CD14-positive monocyte (primary cell): ENCODE data around the gene MYO7B. TPM values are rescaled to one million over a fixed set of nuclear protein-coding genes. Genes with fewer than 3 reads are reported as not detected.

ENCODE experiments used
- DNase-seq, 3 donors: peaks; one replicate each; pipeline ENCODE4 v3.0.0-alpha.2; 2011 to 2022
- H2AFZ ChIP-seq: 2 replicates; pipeline ENCODE4 v1.6.0; 2012; ENCODE audit warnings: mild to moderate bottlenecking, low read depth, low read length, inconsistent platforms; ENCODE audit not compliant: insufficient read depth, poor library complexity, severe bottlenecking
- H3K27ac ChIP-seq, 2 donors: 1 replicate in 1 of 2; 2 replicates in 1 of 2; pipeline ENCODE4 v1.5.1; 2012 to 2013; ENCODE audit warnings: low read length in 2 of 2, control low read depth in 1 of 2, inconsistent platforms in 1 of 2, low read depth in 1 of 2, mild to moderate bottlenecking in 1 of 2
- H3K27me3 ChIP-seq, 2 donors: one replicate each; pipeline versions ENCODE4 v1.6.0 to v1.6.1; 2011 to 2013; ENCODE audit warnings: low read length in 2 of 2; ENCODE audit not compliant: control insufficient read depth in 2 of 2, insufficient read depth in 2 of 2
- H3K36me3 ChIP-seq, 2 donors: replicated peaks in 1 of 2; 1 replicate in 1 of 2; 2 replicates in 1 of 2; pipeline versions ENCODE4 v1.5.1 to v1.6.1; 2012 to 2013; ENCODE audit warnings: low read length in 2 of 2, control low read depth in 1 of 2, inconsistent platforms in 1 of 2, mild to moderate bottlenecking in 1 of 2; ENCODE audit not compliant: insufficient read depth in 2 of 2, control insufficient read depth in 1 of 2
- H3K4me1 ChIP-seq, 2 donors: 1 replicate in 1 of 2; 2 replicates in 1 of 2; pipeline versions ENCODE4 v1.5.1 to v1.6.1; 2012 to 2013; ENCODE audit warnings: low read length in 2 of 2, control low read depth in 1 of 2, inconsistent platforms in 1 of 2, mild to moderate bottlenecking in 1 of 2, moderate library complexity in 1 of 2; ENCODE audit not compliant: insufficient read depth in 2 of 2, control insufficient read depth in 1 of 2
- H3K4me2 ChIP-seq: replicated peaks from 2 replicates; pipeline ENCODE3; 2012; ENCODE audit warnings: low read length, moderate library complexity, mild to moderate bottlenecking; ENCODE audit not compliant: poor library complexity, severe bottlenecking; ENCODE audit errors: extremely low read depth
- H3K4me3 ChIP-seq, 3 experiments: fragments of 200-600 bp in 1 of 3; sonication (generic) in 1 of 3; replicated peaks in 1 of 3; 1 replicate in 2 of 3; 2 replicates in 1 of 3; pipeline ENCODE4 v1.5.1; 2011 to 2013; ENCODE audit warnings: low read length in 3 of 3, mild to moderate bottlenecking in 3 of 3, control low read depth in 2 of 3, low read depth in 2 of 3, inconsistent platforms in 1 of 3, moderate library complexity in 1 of 3
- H3K79me2 ChIP-seq: 2 replicates; pipeline ENCODE4 v1.6.0; 2012; ENCODE audit warnings: mild to moderate bottlenecking, control low read depth, inconsistent platforms, low read length, moderate library complexity; ENCODE audit not compliant: insufficient read depth
- H3K9ac ChIP-seq: 2 replicates; pipeline ENCODE4 v1.6.0; 2017; ENCODE audit warnings: low read length, mild to moderate bottlenecking; ENCODE audit not compliant: insufficient read depth, poor library complexity, severe bottlenecking
- H3K9me3 ChIP-seq, 2 donors: replicated peaks in 1 of 2; 1 replicate in 1 of 2; 2 replicates in 1 of 2; pipeline versions ENCODE4 v1.5.1 to v1.6.1; 2012 to 2013; ENCODE audit warnings: low read length in 2 of 2, control low read depth in 1 of 2; ENCODE audit not compliant: control insufficient read depth in 1 of 2, insufficient read depth in 1 of 2
- H4K20me1 ChIP-seq: 2 replicates; pipeline ENCODE4 v1.6.0; 2012; ENCODE audit warnings: mild to moderate bottlenecking, low read length, control low read depth, moderate library complexity; ENCODE audit not compliant: insufficient read depth
- H3K27ac Mint-ChIP-seq, 7 donors: one replicate each; pipeline ENCODE4 v1.8.0; 2020; ENCODE audit warnings: mild to moderate bottlenecking in 7 of 7, mixed read lengths in 7 of 7, moderate library complexity in 6 of 7, inconsistent platforms in 2 of 7
- H3K27me3 Mint-ChIP-seq, 3 donors: one replicate each; pipeline ENCODE4 v1.8.0; 2021 to 2022; ENCODE audit warnings: low read depth in 3 of 3, mild to moderate bottlenecking in 3 of 3, mixed read lengths in 3 of 3, moderate library complexity in 3 of 3, inconsistent platforms in 1 of 3
- H3K36me3 Mint-ChIP-seq, 2 donors: one replicate each; pipeline ENCODE4 v1.8.0; 2020; ENCODE audit warnings: mixed read lengths in 2 of 2, inconsistent platforms in 1 of 2, mild to moderate bottlenecking in 1 of 2
- H3K4me1 Mint-ChIP-seq: one replicate; pipeline ENCODE4 v1.8.0; 2020; ENCODE audit warnings: mild to moderate bottlenecking, mixed read lengths
- H3K4me3 Mint-ChIP-seq, 2 donors: one replicate each; pipeline ENCODE4 v1.8.0; 2020; ENCODE audit warnings: mild to moderate bottlenecking in 2 of 2, mixed read lengths in 2 of 2, moderate library complexity in 1 of 2
- H3K9me3 Mint-ChIP-seq, 7 donors: one replicate each; pipeline ENCODE4 v1.8.0; 2020 to 2022; ENCODE audit warnings: mixed read lengths in 7 of 7, mild to moderate bottlenecking in 6 of 7, moderate library complexity in 6 of 7, inconsistent platforms in 2 of 7
- CTCF ChIP-seq: fragments of 200-600 bp; IDR thresholded peaks from one replicate; pipeline ENCODE4 v1.8.0; 2022; ENCODE audit warnings: antibody characterized with exemption, mild to moderate bottlenecking
- WGBS: methylation state at CpG from one replicate; pipeline ENCODE4 v1.1.5; 2013; ENCODE audit warnings: missing lambda C conversion rate; ENCODE audit not compliant: insufficient coverage; 5-methylcytosine and 5-hydroxymethylcytosine counted together
- intact Hi-C, 2 donors: fragments of 100-400 bp; cut with micrococcal nuclease; formaldehyde crosslinking; loops; one replicate each; pipeline versions ENCODE4 v1.15.0 to v1.15.1; 2023
- polyA plus RNA-seq, 3 donors: library from polyadenylated mRNA; depleted of rRNA in 1 of 3; unstranded in 2 of 3; stranded (reverse) in 1 of 3; fragments of 300-500 nt in 2 of 3; fragments of >200 nt in 1 of 3; fragmentation: Illumina TruSeq in 2 of 3; gene quantifications; 1 replicate in 2 of 3; 2 replicates in 1 of 3; pipeline ENCODE4 v1.2.3, GENCODE V29; 2012 to 2021

MYO7B gene
- polyA plus RNA-seq, 3 donors, result 7.3 to 9.8 (median 9.0) TPM

DNA sequence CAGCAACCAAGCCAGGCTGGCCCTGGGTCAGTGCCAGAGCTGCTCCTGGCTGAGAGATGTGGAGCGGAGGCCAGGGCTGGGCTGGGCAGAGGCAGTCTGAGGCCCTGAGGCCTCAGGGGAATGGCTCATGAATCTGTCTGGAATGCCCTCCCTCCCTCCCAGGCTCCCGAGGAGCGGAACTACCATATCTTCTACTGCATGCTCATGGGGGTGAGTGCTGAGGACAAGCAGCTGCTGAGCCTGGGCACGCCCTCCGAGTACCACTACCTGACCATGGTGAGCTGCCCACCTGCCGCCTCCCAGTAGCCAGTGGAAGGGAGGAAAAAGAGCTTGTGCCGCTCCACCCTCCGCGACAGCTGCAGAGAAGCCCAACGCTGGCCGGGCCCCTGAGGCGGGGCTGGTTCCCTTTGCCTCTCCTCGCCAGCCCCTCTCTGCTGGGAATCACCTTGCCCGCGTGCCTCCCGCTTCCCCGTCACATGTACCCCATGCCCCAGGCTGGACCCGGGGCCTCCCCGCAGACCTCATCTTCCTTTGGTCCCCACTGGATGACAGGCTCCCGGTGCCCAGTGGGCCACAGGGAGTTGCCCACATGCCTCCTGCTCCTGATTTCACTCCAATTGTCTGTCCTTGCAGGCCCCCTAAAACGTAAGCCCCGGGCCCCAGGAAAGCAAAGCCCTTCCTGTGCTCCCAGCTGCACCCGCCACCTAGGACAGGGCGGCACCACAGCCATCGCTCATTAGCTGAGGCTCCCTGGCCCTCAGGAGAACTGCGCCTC, 41.1 kb downstream of the MYO7B start:
- H3K4me3 Mint-ChIP-seq, result no peak overlapping the region
- Histone ChIP-seq H3K27me3 (no peaks in the 10 kb centered on the region), H3K79me2 (no peaks in the 10 kb centered on the region), H3K9ac (peak overlapping the region; percentile 8), H3K4me2 (no peak overlapping the region), H3K36me3 (no peaks in the 10 kb centered on the region), H3K4me3 (no peak overlapping the region), H3K27ac (no peak overlapping the region), H3K4me1 (peaks cover 23 to 24% of the 10 kb centered on the region in 2 donors), H4K20me1 (no peaks in the 10 kb centered on the region), H2AFZ (no peak overlapping the region), H3K9me3 (no peaks in the 10 kb centered on the region)
- TF ChIP-seq CTCF, result no peak
- peaks cover 0 to 3% (median 0%) of the 10 kb centered on the region in 3 donors for H3K27me3 Mint-ChIP-seq
- DNase-seq, result no peak
- no peaks in the 10 kb centered on the region for H3K36me3 Mint-ChIP-seq
- peak overlapping the region in 1 of 7 donors; percentile 12 for H3K27ac Mint-ChIP-seq
- intact Hi-C loops, result no loop called here
- H3K4me1 Mint-ChIP-seq, result peaks cover 28% of the 10 kb centered on the region
- WGBS, result 96% methylated on average over 14 of the region's 26 CpGs
- H3K9me3 Mint-ChIP-seq, result no peaks in the 10 kb centered on the region

DNA sequence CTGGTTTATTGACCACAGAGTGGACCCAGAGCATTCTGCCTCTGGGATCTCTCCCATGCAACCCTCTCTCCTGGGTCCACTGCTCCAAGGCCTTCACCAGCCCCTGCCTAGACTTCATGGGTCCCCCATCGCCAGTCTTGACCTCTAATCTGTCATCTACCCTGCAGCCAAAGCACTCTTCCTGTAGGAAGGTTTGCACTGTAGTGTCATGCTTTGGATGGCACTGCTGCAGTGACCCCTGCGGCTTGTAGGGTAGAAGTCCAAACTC, 41.7 kb downstream of the MYO7B start:
- Histone ChIP-seq H4K20me1 (no peaks in the 10 kb centered on the region), H3K9me3 (no peaks in the 10 kb centered on the region), H3K4me2 (no peak overlapping the region), H3K4me1 (peaks cover 23 to 24% of the 10 kb centered on the region in 2 donors), H3K27ac (no peak overlapping the region), H3K27me3 (no peaks in the 10 kb centered on the region), H3K4me3 (no peak overlapping the region), H3K36me3 (no peaks in the 10 kb centered on the region), H3K9ac (no peak overlapping the region), H2AFZ (no peak overlapping the region), H3K79me2 (no peaks in the 10 kb centered on the region)
- intact Hi-C loops, result no loop called here
- H3K27ac Mint-ChIP-seq, result no peak overlapping the region
- peaks cover 0 to 3% (median 0%) of the 10 kb centered on the region in 3 donors for H3K27me3 Mint-ChIP-seq
- TF ChIP-seq CTCF, result no peak
- H3K9me3 Mint-ChIP-seq, result no peaks in the 10 kb centered on the region
- whole genome bisulfite sequencing, result no CpG with 5 or more reads among the region's 2 CpGs
- peaks cover 28% of the 10 kb centered on the region for H3K4me1 Mint-ChIP-seq
- H3K4me3 Mint-ChIP-seq, result no peak overlapping the region
- no peaks in the 10 kb centered on the region for H3K36me3 Mint-ChIP-seq
- DNase-seq, result no peak
